Measurements from ENCODE around the gene CARD14. TPM values are rescaled to one million over a fixed set of nuclear protein-coding genes. Genes with fewer than 3 reads are reported as not detected.

Gene CARD14
- polyA plus RNA-seq, 3 donors = 0.11 to 0.27 (median 0.16) TPM

DNA sequence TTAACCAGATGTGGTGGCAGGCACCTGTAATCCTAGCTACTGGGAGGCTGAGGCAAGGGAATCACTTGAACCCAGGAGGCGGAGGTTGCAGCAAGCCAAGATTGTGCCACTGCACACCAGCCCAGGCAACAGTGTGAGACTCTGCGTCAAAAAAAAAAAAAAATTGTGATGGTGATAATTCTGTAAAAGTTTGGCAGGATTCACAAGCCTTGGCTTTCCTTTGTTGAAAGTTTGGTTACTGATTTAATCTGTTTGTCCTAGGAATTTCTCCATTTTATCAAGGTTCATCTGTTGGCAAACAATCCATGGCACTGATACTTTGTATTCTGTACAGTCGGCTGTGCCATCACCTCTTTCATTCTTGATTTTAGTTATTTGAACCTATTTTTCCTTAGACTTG, 38.8 kb upstream of the CARD14 start:
- TF ChIP-seq, protein P1, sequence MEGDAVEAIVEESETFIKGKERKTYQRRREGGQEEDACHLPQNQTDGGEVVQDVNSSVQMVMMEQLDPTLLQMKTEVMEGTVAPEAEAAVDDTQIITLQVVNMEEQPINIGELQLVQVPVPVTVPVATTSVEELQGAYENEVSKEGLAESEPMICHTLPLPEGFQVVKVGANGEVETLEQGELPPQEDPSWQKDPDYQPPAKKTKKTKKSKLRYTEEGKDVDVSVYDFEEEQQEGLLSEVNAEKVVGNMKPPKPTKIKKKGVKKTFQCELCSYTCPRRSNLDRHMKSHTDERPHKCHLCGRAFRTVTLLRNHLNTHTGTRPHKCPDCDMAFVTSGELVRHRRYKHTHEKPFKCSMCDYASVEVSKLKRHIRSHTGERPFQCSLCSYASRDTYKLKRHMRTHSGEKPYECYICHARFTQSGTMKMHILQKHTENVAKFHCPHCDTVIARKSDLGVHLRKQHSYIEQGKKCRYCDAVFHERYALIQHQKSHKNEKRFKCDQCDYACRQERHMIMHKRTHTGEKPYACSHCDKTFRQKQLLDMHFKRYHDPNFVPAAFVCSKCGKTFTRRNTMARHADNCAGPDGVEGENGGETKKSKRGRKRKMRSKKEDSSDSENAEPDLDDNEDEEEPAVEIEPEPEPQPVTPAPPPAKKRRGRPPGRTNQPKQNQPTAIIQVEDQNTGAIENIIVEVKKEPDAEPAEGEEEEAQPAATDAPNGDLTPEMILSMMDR (IDR thresholded peaks at IDR 0.05) = no peak
- H3K27me3 ChIP-seq (ENCODE audit: control insufficient read depth in 2 of 2, insufficient read depth in 2 of 2, low read length in 2 of 2) = peaks cover 0 to 5% of the 10 kb centered on the region in 2 donors
- Mint-ChIP-seq H3K4me1 (no peaks in the 10 kb centered on the region), H3K27ac (no peak overlapping the region), H3K4me3 (no peak overlapping the region), H3K36me3 (peaks cover 33 to 39% of the 10 kb centered on the region in 2 donors), H3K9me3 (no peaks in the 10 kb centered on the region), H3K27me3 (ENCODE audit: low read depth in 3 of 3) (peaks cover 6 to 19% (median 8%) of the 10 kb centered on the region in 3 donors)
- no peaks in the 10 kb centered on the region for H4K20me1 ChIP-seq (ENCODE audit: insufficient read depth, low read length)
- H3K36me3 ChIP-seq (replicated peaks in 1 of 2; ENCODE audit: control insufficient read depth in 1 of 2, insufficient read depth in 2 of 2, low read length in 2 of 2) = peaks cover 30 to 34% of the 10 kb centered on the region in 2 donors
- H3K4me3 ChIP-seq (replicated peaks in 1 of 3; ENCODE audit: low read depth in 2 of 3, low read length in 3 of 3) = no peak overlapping the region
- DNase-seq = no peak
- H3K4me1 ChIP-seq (ENCODE audit: control insufficient read depth in 1 of 2, insufficient read depth in 2 of 2, low read length in 2 of 2) = no peaks in the 10 kb centered on the region
- no peak overlapping the region for H3K27ac ChIP-seq (ENCODE audit: low read depth in 1 of 2, low read length in 2 of 2)
- intact Hi-C loops (cut with micrococcal nuclease) = no loop called here
- no peaks in the 10 kb centered on the region for H3K79me2 ChIP-seq (ENCODE audit: insufficient read depth, low read length)
- no peak overlapping the region for H3K9ac ChIP-seq (ENCODE audit: insufficient read depth, low read length, poor library complexity, severe bottlenecking)
- 92% methylated on average over 2 of the region's 3 CpGs for whole genome bisulfite sequencing (ENCODE audit: insufficient coverage)
- no peak overlapping the region for H3K4me2 ChIP-seq (replicated peaks; ENCODE audit: extremely low read depth, low read length, poor library complexity, severe bottlenecking)
- no peaks in the 10 kb centered on the region for H3K9me3 ChIP-seq (replicated peaks in 1 of 2; ENCODE audit: control insufficient read depth in 1 of 2, insufficient read depth in 1 of 2, low read length in 2 of 2)
- no peak overlapping the region for H2AFZ ChIP-seq (ENCODE audit: insufficient read depth, low read depth, low read length, poor library complexity, severe bottlenecking)

DNA sequence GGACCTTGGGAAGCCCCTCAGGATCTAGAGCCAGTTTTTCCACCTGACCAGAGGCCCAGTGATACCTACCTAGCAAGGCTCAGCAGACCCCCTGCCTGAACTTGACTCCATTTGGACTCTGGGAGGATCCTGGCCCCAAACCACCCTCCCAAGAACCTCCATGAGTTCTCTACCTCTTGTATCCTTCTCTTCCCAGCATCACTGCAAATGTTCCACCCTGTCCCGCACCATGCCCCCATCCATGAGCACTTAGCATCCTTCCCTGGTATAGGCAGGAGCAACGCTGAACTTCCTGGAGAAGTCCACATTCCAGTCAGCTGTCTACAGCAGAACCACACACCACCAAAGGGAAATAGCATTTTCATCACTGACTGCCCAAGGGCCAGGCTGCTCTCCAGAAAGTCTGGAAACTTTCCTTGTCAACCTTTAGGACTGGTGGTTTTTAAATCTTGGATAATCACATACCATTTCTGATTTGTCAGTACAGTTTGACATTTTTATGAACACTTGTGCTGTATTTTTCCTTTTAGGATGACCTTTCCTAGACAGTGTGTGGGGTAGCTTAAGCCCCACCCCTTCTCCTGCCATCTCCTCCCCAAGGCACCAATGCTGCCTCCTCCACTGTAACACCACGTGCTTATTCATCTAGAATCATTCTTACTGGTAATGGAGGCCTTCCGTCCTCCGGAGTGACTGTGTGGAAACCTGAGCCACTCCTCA, 36.8 kb upstream of the CARD14 start:
- Histone ChIP-seq H2AFZ (ENCODE audit: insufficient read depth, low read depth, low read length, poor library complexity, severe bottlenecking) (no peak overlapping the region), H3K36me3 (replicated peaks in 1 of 2; ENCODE audit: control insufficient read depth in 1 of 2, insufficient read depth in 2 of 2, low read length in 2 of 2) (peaks cover 51 to 55% of the 10 kb centered on the region in 2 donors), H3K27ac (ENCODE audit: low read depth in 1 of 2, low read length in 2 of 2) (no peak overlapping the region), H3K27me3 (ENCODE audit: control insufficient read depth in 2 of 2, insufficient read depth in 2 of 2, low read length in 2 of 2) (peaks cover 0 to 3% of the 10 kb centered on the region in 2 donors), H3K9me3 (replicated peaks in 1 of 2; ENCODE audit: control insufficient read depth in 1 of 2, insufficient read depth in 1 of 2, low read length in 2 of 2) (no peaks in the 10 kb centered on the region), H3K9ac (ENCODE audit: insufficient read depth, low read length, poor library complexity, severe bottlenecking) (no peak overlapping the region), H4K20me1 (ENCODE audit: insufficient read depth, low read length) (no peaks in the 10 kb centered on the region), H3K4me2 (replicated peaks; ENCODE audit: extremely low read depth, low read length, poor library complexity, severe bottlenecking) (no peak overlapping the region), H3K79me2 (ENCODE audit: insufficient read depth, low read length) (no peaks in the 10 kb centered on the region), H3K4me3 (replicated peaks in 1 of 3; ENCODE audit: low read depth in 2 of 3, low read length in 3 of 3) (no peak overlapping the region), H3K4me1 (ENCODE audit: control insufficient read depth in 1 of 2, insufficient read depth in 2 of 2, low read length in 2 of 2) (no peaks in the 10 kb centered on the region)
- no peaks in the 10 kb centered on the region for H3K4me1 Mint-ChIP-seq
- DNase-seq = no peak
- peaks cover 54 to 60% of the 10 kb centered on the region in 2 donors for H3K36me3 Mint-ChIP-seq
- H3K9me3 Mint-ChIP-seq = no peaks in the 10 kb centered on the region
- 100% methylated on average over 4 of the region's 5 CpGs for WGBS (ENCODE audit: insufficient coverage)
- intact Hi-C loops (cut with micrococcal nuclease) = no loop called here
- H3K27me3 Mint-ChIP-seq (ENCODE audit: low read depth in 3 of 3) = peaks cover 1 to 15% (median 3%) of the 10 kb centered on the region in 3 donors
- no peak overlapping the region for H3K4me3 Mint-ChIP-seq
- TF ChIP-seq, protein P1 (IDR thresholded peaks at IDR 0.05) = no peak
- peak overlapping the region in 2 of 7 donors; percentile 15 to 47 for H3K27ac Mint-ChIP-seq
